HEK293 (cell line): ENCODE results near the gene OR4N5.

Experiments
- CTCF ChIA-PET: fragments of 350-600 bp; formaldehyde crosslinking; extraction: SDS; loops from one replicate; lab custom pipeline; 2021; ENCODE audit warnings: antibody characterized with exemption; lab: Yijun Ruan, JAX
- POLR2A ChIA-PET: fragments of 300-600 bp; formaldehyde crosslinking; extraction: SDS; loops from one replicate; lab custom pipeline; 2020; ENCODE audit warnings: antibody characterized with exemption, inconsistent platforms; lab: Yijun Ruan, JAX
- H3K27ac ChIP-seq: fragments of 200-500 bp; sonication (Bioruptor generic); 2 replicates; pipeline ENCODE4 v1.5.1; 2014; ENCODE audit warnings: low read depth, low read length, control low read depth, inconsistent platforms; ENCODE audit errors: extremely low read depth
- H3K36me3 ChIP-seq, 2 experiments: fragments of 200-500 bp in 1 of 2; sonication (Bioruptor generic) in 1 of 2; 1 replicate in 1 of 2; 2 replicates in 1 of 2; pipeline ENCODE4 v1.5.1; 2014 to 2017; ENCODE audit warnings: inconsistent platforms in 2 of 2, low read length in 2 of 2; ENCODE audit not compliant: control insufficient read depth in 2 of 2, insufficient read depth in 1 of 2
- H3K4me1 ChIP-seq: fragments of 200-500 bp; sonication (Bioruptor generic); 2 replicates; pipeline ENCODE4 v1.5.1; 2014; ENCODE audit warnings: mild to moderate bottlenecking, low read length, inconsistent platforms; ENCODE audit not compliant: control insufficient read depth, insufficient read depth
- H3K4me3 ChIP-seq: 2 replicates; pipeline ENCODE4 v1.5.1; 2011; ENCODE audit warnings: low read depth, mild to moderate bottlenecking, control low read depth, low read length, moderate library complexity
- H3K9me3 ChIP-seq: fragments of 200-500 bp; sonication (Bioruptor generic); 2 replicates; pipeline ENCODE4 v1.5.1; 2014; ENCODE audit warnings: low read depth, low read length, inconsistent platforms; ENCODE audit not compliant: control insufficient read depth, insufficient read depth
- SP3 ChIP-seq: fragments of 450-650 bp; formaldehyde crosslinking; IDR thresholded peaks from 2 replicates; pipeline ENCODE4 v1.5.1; 2016; ENCODE audit warnings: missing biosample characterization, missing genetic modification characterization
- SP7 ChIP-seq: fragments of 450-650 bp; formaldehyde crosslinking; IDR thresholded peaks from 2 replicates; pipeline ENCODE4 v1.5.1; 2016; ENCODE audit warnings: missing biosample characterization, missing genetic modification characterization
- TRIM28 ChIP-seq: IDR thresholded peaks from 2 replicates; pipeline ENCODE4 v1.6.1; 2011; ENCODE audit warnings: low read length, control low read depth, borderline replicate concordance
- WT1 ChIP-seq: fragments of 450-650 bp; formaldehyde crosslinking; IDR thresholded peaks from 2 replicates; pipeline ENCODE4 v1.5.1; 2016; ENCODE audit warnings: missing biosample characterization, missing genetic modification characterization
- YY1 ChIP-seq: fragments of 450-650 bp; formaldehyde crosslinking; IDR thresholded peaks from 2 replicates; pipeline ENCODE4 v1.5.1; 2018; ENCODE audit warnings: missing biosample characterization, missing genetic modification characterization
- ZBTB1 ChIP-seq: fragments of 450-650 bp; formaldehyde crosslinking; IDR thresholded peaks from 2 replicates; pipeline ENCODE4 v1.5.1; 2016; ENCODE audit warnings: missing biosample characterization, missing genetic modification characterization
- ZBTB7A ChIP-seq: fragments of 450-650 bp; formaldehyde crosslinking; IDR thresholded peaks from 2 replicates; pipeline ENCODE4 v1.5.1; 2016; ENCODE audit warnings: low read depth, missing biosample characterization, missing genetic modification characterization
- ZFP3 ChIP-seq: fragments of 450-650 bp; formaldehyde crosslinking; IDR thresholded peaks from 2 replicates; pipeline ENCODE4 v1.5.1; 2016; ENCODE audit warnings: low read depth, missing biosample characterization, missing genetic modification characterization
- ZFP69B ChIP-seq: fragments of 450-650 bp; formaldehyde crosslinking; IDR thresholded peaks from 2 replicates; pipeline ENCODE4 v1.5.1; 2016; ENCODE audit warnings: missing biosample characterization, missing genetic modification characterization
- ZNF202 ChIP-seq: fragments of 450-650 bp; formaldehyde crosslinking; IDR thresholded peaks from 2 replicates; pipeline ENCODE4 v1.5.1; 2016; ENCODE audit warnings: missing biosample characterization, missing genetic modification characterization, borderline replicate concordance
- ZNF514 ChIP-seq: fragments of 450-650 bp; formaldehyde crosslinking; IDR thresholded peaks from 2 replicates; pipeline ENCODE4 v1.5.1; 2016; ENCODE audit warnings: missing biosample characterization, missing genetic modification characterization
- ZNF521 ChIP-seq: fragments of 450-650 bp; formaldehyde crosslinking; IDR thresholded peaks from 2 replicates; pipeline ENCODE4 v1.5.1; 2017; ENCODE audit warnings: missing biosample characterization, mild to moderate bottlenecking, missing genetic modification characterization
- ZNF529 ChIP-seq: fragments of 450-650 bp; formaldehyde crosslinking; IDR thresholded peaks from 2 replicates; pipeline ENCODE4 v1.5.1; 2017; ENCODE audit warnings: missing genetic modification characterization, missing biosample characterization; ENCODE audit not compliant: insufficient replicate concordance
- ZNF585B ChIP-seq: fragments of 450-650 bp; formaldehyde crosslinking; IDR thresholded peaks from 2 replicates; pipeline ENCODE4 v1.5.1; 2016; ENCODE audit warnings: missing biosample characterization, missing genetic modification characterization
- ZNF621 ChIP-seq: fragments of 450-650 bp; formaldehyde crosslinking; IDR thresholded peaks from 2 replicates; pipeline ENCODE4 v1.5.1; 2017; ENCODE audit warnings: missing biosample characterization, missing genetic modification characterization
- ZNF670 ChIP-seq: fragments of 450-650 bp; formaldehyde crosslinking; IDR thresholded peaks from 2 replicates; pipeline ENCODE4 v1.5.1; 2016; ENCODE audit warnings: missing biosample characterization, missing genetic modification characterization, low read depth
- TF ChIP-seq, protein P1 (sequence below): fragments of 450-650 bp; formaldehyde crosslinking; IDR thresholded peaks from 2 replicates; pipeline ENCODE4 v1.5.1; 2016; ENCODE audit warnings: missing biosample characterization, missing genetic modification characterization
- TF ChIP-seq, protein P2 (sequence below): fragments of 450-650 bp; formaldehyde crosslinking; conservative IDR thresholded peaks from 2 replicates; pipeline ENCODE4 v1.5.1; 2016; ENCODE audit warnings: low read depth, missing biosample characterization, missing genetic modification characterization

OR4N5 gene

DNA sequence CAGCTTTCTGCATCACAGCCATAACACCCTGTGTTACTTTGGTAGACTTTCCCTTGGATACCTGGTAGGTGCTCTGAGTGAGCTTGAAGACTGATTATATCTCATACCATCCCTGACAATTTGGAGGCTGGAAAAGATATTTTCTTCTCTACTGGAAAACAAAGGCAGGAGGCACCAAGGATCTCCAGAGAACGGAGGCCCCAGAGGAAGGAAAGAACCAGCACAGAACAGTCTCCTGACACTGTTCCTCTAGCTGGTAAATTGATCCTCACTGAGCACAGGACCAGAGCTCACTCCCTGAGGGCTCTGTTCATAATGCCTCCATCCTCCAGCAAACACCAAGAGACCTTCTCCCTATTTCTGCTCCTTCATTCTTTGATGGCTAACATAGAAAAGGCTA is 52.0 kb downstream of the OR4N5 start, which contains the start of gene OR11G2:
Gene OR11G2, plus strand, starts transcription at position 301 of the 400 bp plus-strand sequence. CDS start 6,542 bp downstream, outside the sequence.
- Histone ChIP-seq H3K4me3 (no peak within 1 kb of the TSS), H3K9me3 (no peaks in the 10 kb centered on the region), H3K27ac (no peak within 1 kb of the TSS), H3K4me1 (no peaks in the 10 kb centered on the region), H3K36me3 (no peaks in the 10 kb centered on the region)
- TF ChIP-seq ZBTB1 (tag by site-specific recombination): no peak
- no peak for TF ChIP-seq ZNF670 (tag by site-specific recombination)
- TF ChIP-seq WT1 (tag by site-specific recombination): no peak
- TF ChIP-seq YY1 (tag by site-specific recombination): no peak
- TF ChIP-seq ZNF521: no peak
- POLR2A ChIA-PET: no interaction called here
- CTCF ChIA-PET: no interaction called here

DNA sequence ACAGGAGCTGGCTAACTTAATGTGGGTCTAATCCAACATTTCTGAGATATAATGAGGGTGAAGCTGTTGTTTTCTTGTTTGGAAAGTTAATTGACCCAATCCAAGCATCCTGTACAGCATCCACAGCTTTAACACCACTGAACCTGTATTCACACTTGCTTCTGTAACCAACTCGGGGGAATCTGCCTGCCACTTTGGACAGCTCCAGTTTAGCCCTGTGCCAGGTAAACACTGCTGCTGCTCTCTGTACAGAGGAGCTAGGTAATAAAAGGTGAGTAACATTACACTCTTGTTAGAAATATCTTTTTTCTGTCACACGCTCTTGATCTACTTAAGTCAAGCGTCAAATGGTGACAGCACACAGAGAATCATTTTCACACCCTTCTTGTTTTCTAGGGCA is 52.8 kb downstream of the OR4N5 start:
- no peaks in the 10 kb centered on the region for H3K4me1 ChIP-seq
- no peak overlapping the region for H3K27ac ChIP-seq
- ChIA-PET POLR2A (no interaction called here), CTCF (interaction anchor here (0.6 kb wide), 1 partner anchor 11 kb away, joined by 4 read pairs; no protein-coding TSS in a partner anchor)
- TF ChIP-seq SP7 (no peak), ZBTB7A (tag by site-specific recombination) (no peak), ZNF514 (no peak), SP3 (tag by site-specific recombination) (no peak), ZFP69B (tag by site-specific recombination) (no peak), ZNF621 (tag by site-specific recombination) (no peak), ZNF529 (tag by site-specific recombination) (no peak)
- TF ChIP-seq, protein P1, sequence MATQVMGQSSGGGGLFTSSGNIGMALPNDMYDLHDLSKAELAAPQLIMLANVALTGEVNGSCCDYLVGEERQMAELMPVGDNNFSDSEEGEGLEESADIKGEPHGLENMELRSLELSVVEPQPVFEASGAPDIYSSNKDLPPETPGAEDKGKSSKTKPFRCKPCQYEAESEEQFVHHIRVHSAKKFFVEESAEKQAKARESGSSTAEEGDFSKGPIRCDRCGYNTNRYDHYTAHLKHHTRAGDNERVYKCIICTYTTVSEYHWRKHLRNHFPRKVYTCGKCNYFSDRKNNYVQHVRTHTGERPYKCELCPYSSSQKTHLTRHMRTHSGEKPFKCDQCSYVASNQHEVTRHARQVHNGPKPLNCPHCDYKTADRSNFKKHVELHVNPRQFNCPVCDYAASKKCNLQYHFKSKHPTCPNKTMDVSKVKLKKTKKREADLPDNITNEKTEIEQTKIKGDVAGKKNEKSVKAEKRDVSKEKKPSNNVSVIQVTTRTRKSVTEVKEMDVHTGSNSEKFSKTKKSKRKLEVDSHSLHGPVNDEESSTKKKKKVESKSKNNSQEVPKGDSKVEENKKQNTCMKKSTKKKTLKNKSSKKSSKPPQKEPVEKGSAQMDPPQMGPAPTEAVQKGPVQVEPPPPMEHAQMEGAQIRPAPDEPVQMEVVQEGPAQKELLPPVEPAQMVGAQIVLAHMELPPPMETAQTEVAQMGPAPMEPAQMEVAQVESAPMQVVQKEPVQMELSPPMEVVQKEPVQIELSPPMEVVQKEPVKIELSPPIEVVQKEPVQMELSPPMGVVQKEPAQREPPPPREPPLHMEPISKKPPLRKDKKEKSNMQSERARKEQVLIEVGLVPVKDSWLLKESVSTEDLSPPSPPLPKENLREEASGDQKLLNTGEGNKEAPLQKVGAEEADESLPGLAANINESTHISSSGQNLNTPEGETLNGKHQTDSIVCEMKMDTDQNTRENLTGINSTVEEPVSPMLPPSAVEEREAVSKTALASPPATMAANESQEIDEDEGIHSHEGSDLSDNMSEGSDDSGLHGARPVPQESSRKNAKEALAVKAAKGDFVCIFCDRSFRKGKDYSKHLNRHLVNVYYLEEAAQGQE (tag by site-specific recombination): peak; percentile 70
- TF ChIP-seq, protein P2, sequence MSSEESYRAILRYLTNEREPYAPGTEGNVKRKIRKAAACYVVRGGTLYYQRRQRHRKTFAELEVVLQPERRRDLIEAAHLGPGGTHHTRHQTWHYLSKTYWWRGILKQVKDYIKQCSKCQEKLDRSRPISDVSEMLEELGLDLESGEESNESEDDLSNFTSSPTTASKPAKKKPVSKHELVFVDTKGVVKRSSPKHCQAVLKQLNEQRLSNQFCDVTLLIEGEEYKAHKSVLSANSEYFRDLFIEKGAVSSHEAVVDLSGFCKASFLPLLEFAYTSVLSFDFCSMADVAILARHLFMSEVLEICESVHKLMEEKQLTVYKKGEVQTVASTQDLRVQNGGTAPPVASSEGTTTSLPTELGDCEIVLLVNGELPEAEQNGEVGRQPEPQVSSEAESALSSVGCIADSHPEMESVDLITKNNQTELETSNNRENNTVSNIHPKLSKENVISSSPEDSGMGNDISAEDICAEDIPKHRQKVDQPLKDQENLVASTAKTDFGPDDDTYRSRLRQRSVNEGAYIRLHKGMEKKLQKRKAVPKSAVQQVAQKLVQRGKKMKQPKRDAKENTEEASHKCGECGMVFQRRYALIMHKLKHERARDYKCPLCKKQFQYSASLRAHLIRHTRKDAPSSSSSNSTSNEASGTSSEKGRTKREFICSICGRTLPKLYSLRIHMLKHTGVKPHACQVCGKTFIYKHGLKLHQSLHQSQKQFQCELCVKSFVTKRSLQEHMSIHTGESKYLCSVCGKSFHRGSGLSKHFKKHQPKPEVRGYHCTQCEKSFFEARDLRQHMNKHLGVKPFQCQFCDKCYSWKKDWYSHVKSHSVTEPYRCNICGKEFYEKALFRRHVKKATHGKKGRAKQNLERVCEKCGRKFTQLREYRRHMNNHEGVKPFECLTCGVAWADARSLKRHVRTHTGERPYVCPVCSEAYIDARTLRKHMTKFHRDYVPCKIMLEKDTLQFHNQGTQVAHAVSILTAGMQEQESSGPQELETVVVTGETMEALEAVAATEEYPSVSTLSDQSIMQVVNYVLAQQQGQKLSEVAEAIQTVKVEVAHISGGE (tag by site-specific recombination): no peak
- no peak overlapping the region for H3K4me3 ChIP-seq
- H3K9me3 ChIP-seq: no peaks in the 10 kb centered on the region
- no peaks in the 10 kb centered on the region for H3K36me3 ChIP-seq

DNA sequence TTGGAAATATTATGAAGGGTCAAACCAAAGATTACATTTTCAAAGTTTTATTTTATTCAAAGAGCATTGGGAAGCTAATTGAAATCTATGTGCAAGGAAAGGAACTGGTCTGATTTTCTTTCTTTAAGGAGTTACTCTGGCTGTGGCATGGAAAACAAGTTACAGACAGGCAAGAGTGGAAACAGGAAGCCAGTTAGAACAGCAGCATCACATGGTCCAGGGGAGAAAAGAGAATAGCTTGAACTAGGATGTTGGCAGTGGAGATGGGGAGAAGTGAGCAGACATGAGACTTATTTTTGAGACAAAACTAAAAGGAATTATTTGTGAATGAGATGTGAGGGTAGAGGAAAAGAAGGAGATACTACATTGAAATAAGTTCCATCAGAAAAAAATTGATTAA is 55.5 kb downstream of the OR4N5 start:
- POLR2A ChIA-PET: no interaction called here
- Histone ChIP-seq H3K4me3 (no peak overlapping the region), H3K9me3 (no peaks in the 10 kb centered on the region), H3K4me1 (no peaks in the 10 kb centered on the region), H3K27ac (no peak overlapping the region), H3K36me3 (no peaks in the 10 kb centered on the region)
- CTCF ChIA-PET: no interaction called here
- TF ChIP-seq TRIM28 (no peak), ZNF585B (no peak), ZFP3 (no peak), ZNF202 (tag by site-specific recombination) (no peak)
